BLaER1 (cell line): ENCODE measurements around the gene ZNF594.
"Not testable (repeated sequence)": the region's sequence is repeated elsewhere in the genome, so short reads cannot be mapped to it uniquely, and the experiment has no call there.

ENCODE experiments used
- H3K27ac ChIP-seq: shearing (Covaris generic); formaldehyde crosslinking; 2 replicates; pipeline ENCODE4 v1.8.1; 2022
- H3K27me3 ChIP-seq: shearing (Covaris generic); formaldehyde crosslinking; 2 replicates; pipeline ENCODE4 v1.8.1; 2022
- H3K36me3 ChIP-seq: shearing (Covaris generic); formaldehyde crosslinking; 2 replicates; pipeline ENCODE4 v1.8.1; 2022
- H3K4me1 ChIP-seq: shearing (Covaris generic); formaldehyde crosslinking; 2 replicates; pipeline ENCODE4 v1.8.1; 2022
- H3K4me2 ChIP-seq: shearing (Covaris generic); formaldehyde crosslinking; 2 replicates; pipeline ENCODE4 v1.8.1; 2022
- H3K4me3 ChIP-seq: shearing (Covaris generic); formaldehyde crosslinking; 2 replicates; pipeline ENCODE4 v1.8.1; 2022
- H3K9ac ChIP-seq: shearing (Covaris generic); formaldehyde crosslinking; 2 replicates; pipeline ENCODE4 v1.8.1; 2022
- H3K9me3 ChIP-seq: shearing (Covaris generic); formaldehyde crosslinking; 2 replicates; pipeline ENCODE4 v1.8.1; 2022
- H4K20me1 ChIP-seq: shearing (Covaris generic); formaldehyde crosslinking; 2 replicates; pipeline ENCODE4 v1.8.1; 2022
- Cebpa-rat ChIP-seq: shearing (Covaris generic); IDR thresholded peaks from 2 replicates; pipeline ENCODE4 v1.8.1; 2022

Gene ZNF594

DNA sequence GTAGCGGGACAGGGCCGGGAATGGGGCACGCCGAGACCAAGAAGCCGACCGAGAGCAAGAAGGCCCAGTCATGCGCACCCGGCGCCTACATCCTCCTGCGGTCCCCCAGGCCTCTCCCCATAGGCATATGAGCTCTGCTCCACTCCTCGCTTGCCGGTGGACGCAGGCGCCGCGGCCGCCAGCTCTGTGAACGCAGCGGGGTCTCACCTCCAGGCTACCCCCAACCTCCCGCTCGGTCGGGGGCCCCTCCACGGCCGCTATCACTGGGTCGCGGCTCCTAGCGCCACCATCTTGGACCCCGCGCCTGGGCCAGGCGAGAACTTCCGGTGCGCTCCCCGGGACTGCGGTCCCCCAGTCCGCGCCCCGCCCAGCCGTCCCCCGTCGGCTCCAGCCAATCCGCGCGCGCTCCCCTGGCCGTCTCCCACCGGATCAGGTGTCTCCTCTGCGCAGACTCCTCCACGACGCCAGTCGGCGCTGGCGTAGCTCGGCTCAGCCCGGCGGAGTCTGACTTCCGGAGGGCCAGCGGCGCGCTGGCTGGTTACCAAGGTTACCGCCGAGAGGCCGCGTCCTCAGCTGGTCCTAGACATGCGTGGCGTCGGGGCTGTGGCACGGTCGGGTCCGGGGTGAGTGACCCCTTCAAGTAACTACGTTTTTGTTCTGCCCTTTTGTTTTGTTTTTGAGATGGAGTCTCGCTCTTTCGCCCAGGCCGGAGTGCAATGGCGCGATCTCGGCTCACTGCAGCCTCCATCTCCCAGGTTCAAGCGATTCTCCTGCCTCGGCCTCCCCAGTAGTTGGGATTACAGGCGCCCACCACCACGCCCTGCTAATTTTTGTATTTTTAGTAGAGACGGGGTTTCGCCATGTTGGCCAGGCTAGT is at the start of gene ZNF594:
ZNF594 (minus strand) TSS at position 328 of the 877 bp plus-strand sequence. CDS start 7,612 bp downstream, outside the sequence.
- H3K27me3 ChIP-seq: peaks cover 8% of the 10 kb centered on the region; the same call in 1 of the 2 replicates
- TF ChIP-seq Cebpa-rat: no peak
- peaks cover 35% of the 10 kb centered on the region for H3K36me3 ChIP-seq
- H3K27ac ChIP-seq: peak within 1 kb of the TSS; percentile 90
- H3K9me3 ChIP-seq: peaks cover 51% of the 10 kb centered on the region
- H3K4me2 ChIP-seq: peak within 1 kb of the TSS; percentile 86
- peak within 1 kb of the TSS; percentile 85 for H3K9ac ChIP-seq
- no peaks in the 10 kb centered on the region for H4K20me1 ChIP-seq
- H3K4me1 ChIP-seq: peaks cover 18% of the 10 kb centered on the region
- H3K4me3 ChIP-seq: peak within 1 kb of the TSS; percentile 85

DNA sequence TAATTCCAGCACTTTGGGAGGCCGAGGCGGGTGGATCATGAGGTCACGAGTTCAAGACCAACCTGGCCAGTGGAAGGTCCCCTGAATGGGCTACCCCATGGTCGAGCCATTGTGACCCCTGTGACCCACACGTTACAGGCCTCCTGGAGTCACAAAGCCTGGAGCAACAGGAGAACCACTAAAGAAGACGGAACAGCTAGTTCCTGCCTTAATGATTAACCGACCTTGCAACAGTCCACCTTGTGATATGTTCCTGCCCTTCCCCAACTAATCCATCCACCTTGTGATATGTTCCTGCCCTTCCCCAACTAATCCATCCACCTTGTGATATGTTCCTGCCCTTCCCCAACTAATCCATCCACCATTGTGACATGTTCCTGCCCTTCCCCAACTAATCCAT is 48.1 kb upstream of the ZNF594 start:
- peaks cover 51% of the 10 kb centered on the region for H3K4me1 ChIP-seq
- H3K4me3 ChIP-seq, H4K20me1 ChIP-seq: not testable (repeated sequence)

DNA sequence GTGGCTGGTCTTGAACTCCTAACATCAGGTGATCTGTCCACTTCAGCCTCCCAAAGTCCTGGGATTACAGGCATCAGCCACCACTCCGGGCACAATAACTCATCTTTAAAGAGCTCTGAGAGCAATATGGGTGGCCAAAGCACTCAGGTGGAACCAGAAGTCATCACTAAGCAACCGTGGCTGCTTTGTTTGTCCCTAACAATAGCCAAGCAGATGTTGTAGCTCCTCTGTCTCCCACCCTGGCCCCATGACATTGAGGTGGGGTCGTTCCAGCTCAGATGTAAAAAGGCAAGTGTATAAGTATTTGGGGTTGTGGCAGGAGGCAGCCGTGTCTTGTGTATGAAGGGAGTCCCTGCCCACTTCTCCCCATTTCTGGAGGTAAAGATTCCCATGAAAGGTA is 46.7 kb upstream of the ZNF594 start:
- H4K20me1 ChIP-seq: no peaks in the 10 kb centered on the region
- no peaks in the 10 kb centered on the region for H3K27me3 ChIP-seq
- H3K9me3 ChIP-seq: no peaks in the 10 kb centered on the region
- H3K4me1 ChIP-seq: peaks cover 52% of the 10 kb centered on the region
- peak overlapping the region; percentile 1; the same call in 1 of the 2 replicates for H3K4me2 ChIP-seq
- H3K36me3 ChIP-seq: no peaks in the 10 kb centered on the region
- no peak overlapping the region for H3K4me3 ChIP-seq
- no peak for TF ChIP-seq Cebpa-rat
- no peak overlapping the region for H3K27ac ChIP-seq
- no peak overlapping the region for H3K9ac ChIP-seq

More for the DNA sequence above, 48.1 kb upstream of the ZNF594 start:
- H3K27ac ChIP-seq, H3K9ac ChIP-seq, H3K27me3 ChIP-seq, H3K36me3 ChIP-seq, H3K4me2 ChIP-seq, H3K9me3 ChIP-seq: not testable (repeated sequence)

DNA sequence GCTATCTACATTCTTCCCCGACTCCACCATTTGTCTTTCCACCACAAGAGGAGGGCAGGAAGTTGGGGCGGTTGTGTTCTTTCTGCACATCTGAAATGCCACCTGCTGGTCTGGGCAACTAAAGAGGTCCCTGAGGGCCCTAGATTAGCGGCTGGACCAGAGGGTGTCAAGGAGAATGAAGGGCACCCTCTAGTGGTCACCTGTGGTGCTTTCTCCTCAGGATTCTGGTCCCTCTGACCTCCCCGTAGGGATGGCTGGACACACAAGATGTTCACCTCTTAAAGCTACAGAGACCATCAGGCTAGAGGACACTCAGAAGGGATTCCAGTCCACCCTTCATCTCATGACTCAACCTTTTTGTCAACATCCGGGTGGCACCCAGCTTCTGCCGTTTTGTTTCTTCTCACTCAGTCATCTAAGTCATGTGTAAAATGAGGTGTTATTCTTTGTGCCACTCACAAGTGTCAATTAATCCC is 45.9 kb upstream of the ZNF594 start:
- Histone ChIP-seq H4K20me1 (no peaks in the 10 kb centered on the region), H3K27ac (peak overlapping the region; percentile 31; the same call in 1 of the 2 replicates), H3K27me3 (no peaks in the 10 kb centered on the region), H3K4me1 (peaks cover 47% of the 10 kb centered on the region), H3K9me3 (no peaks in the 10 kb centered on the region), H3K36me3 (no peaks in the 10 kb centered on the region), H3K4me2 (peak overlapping the region; percentile 41), H3K4me3 (no peak overlapping the region), H3K9ac (no peak overlapping the region)
- no peak for TF ChIP-seq Cebpa-rat

DNA sequence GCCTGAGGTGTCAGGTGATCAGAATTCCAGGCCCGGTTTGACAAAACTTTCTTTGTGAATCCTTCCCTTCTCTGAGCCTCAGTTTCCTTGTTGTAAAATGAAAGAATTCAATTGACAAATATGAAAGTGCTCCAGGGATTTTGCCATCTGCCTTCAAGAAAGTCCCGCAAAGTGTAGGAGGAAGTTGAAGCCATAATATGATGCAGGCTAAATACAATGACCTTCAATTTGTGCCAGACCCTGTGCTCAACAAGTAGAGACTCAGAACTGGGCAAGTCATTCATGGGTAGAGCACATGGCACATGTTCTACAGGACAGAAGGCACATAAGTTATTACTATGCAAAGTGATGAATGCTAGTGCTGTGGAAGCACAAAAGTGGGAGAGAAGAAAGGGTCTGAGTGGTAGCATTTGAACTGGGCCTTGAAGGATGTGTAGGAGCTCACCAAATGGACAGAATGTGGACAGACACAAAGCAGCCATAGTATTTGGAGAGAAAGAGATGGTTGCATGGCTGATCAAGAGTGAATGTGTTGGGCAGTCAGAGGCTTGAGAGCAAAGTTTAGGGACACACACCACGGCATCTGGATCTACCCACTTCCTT is 45.4 kb upstream of the ZNF594 start:
- H3K27me3 ChIP-seq: no peaks in the 10 kb centered on the region
- peaks cover 47% of the 10 kb centered on the region for H3K4me1 ChIP-seq
- peak overlapping the region; percentile 31; the same call in 1 of the 2 replicates for H3K27ac ChIP-seq
- no peak overlapping the region for H3K4me3 ChIP-seq
- TF ChIP-seq Cebpa-rat: no peak
- H3K9me3 ChIP-seq: no peaks in the 10 kb centered on the region
- no peaks in the 10 kb centered on the region for H3K36me3 ChIP-seq
- no peak overlapping the region for H3K9ac ChIP-seq
- H3K4me2 ChIP-seq: peak overlapping the region; percentile 41
- no peaks in the 10 kb centered on the region for H4K20me1 ChIP-seq

DNA sequence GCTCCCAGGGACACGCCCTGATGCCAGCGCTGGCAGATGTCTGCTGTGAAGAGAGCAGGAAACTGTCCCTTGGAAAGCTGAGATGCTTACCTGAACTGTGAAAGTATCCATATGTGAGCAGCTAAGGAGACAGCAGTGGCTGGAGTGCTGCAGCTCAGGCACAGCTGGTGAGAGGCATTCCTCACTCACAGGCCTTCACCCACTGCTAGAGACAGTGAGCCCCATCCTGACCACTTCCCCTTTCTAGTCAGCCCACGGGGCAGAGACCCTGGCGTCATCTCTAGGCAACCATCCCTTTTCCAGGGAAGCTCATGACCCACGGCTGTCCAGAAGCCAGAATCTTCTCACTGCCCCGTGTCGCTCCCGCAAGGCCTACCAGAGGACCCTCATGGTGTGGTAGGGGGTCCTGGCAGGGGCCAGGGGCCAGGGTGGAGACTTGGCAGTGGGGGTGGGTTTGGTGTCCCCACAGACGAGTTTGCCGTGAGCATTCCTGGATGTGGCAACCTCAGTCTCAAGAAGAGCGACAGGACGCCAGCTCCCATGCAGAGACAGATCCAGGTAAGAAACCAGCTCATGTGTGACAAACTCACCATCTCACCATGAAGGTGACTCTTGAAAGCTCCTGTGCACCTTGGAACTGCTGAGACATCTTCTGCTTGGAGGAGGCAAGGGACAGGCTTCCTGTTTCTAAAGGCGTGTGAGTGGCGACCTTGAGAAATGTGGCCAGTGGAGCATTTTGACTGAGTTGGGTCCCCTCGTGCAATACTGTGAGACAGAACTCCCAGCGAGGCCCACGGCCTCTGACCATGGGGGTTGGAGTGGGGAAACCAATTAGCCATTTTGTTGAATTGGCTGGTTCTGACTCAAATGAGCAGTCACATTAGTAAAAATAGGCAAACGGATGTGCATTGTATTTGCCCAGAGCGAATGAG is 43.2 kb upstream of the ZNF594 start, which contains the start of gene SCIMP:
SCIMP (minus strand) TSS at position 216 of the 932 bp plus-strand sequence; CDS start at position 111, 105 bp downstream.
- H3K36me3 ChIP-seq: no peaks in the 10 kb centered on the region
- no peaks in the 10 kb centered on the region for H4K20me1 ChIP-seq
- 0 out of 2 replicates have a peak within 1 kb of the TSS, but pooled peaks have one; percentile 3 for H3K9ac ChIP-seq
- H3K4me3 ChIP-seq: no peak within 1 kb of the TSS
- TF ChIP-seq Cebpa-rat: no peak
- H3K9me3 ChIP-seq: no peaks in the 10 kb centered on the region
- H3K4me2 ChIP-seq: peak within 1 kb of the TSS; percentile 42
- H3K27ac ChIP-seq: peak within 1 kb of the TSS; percentile 46; the same call in 1 of the 2 replicates
- H3K27me3 ChIP-seq: no peaks in the 10 kb centered on the region
- H3K4me1 ChIP-seq: peaks cover 43% of the 10 kb centered on the region

DNA sequence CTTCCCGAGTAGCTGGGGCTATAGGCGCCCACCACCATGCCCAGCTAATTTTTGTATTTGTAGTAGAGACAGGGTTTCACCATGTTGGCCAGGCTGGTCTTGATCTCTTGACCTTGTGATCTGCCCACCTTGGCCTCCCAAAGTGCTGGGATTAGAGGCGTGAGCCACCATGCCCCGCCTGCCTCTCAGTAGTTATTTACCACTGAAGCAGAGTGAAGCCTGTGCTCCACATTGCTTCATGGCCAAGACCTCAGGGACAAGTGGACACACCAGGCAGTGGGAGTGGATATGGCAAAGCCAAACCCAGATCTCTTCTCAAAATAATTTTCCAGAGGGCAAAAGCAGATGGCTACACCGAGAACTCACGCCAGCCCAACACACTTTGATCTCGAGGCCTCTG is 41.8 kb upstream of the ZNF594 start:
- H3K4me1 ChIP-seq: peaks cover 40% of the 10 kb centered on the region
- not testable (repeated sequence) for H3K4me3 ChIP-seq, H3K36me3 ChIP-seq, H3K27me3 ChIP-seq, H3K9me3 ChIP-seq, H3K9ac ChIP-seq, H3K27ac ChIP-seq, H4K20me1 ChIP-seq, H3K4me2 ChIP-seq

DNA sequence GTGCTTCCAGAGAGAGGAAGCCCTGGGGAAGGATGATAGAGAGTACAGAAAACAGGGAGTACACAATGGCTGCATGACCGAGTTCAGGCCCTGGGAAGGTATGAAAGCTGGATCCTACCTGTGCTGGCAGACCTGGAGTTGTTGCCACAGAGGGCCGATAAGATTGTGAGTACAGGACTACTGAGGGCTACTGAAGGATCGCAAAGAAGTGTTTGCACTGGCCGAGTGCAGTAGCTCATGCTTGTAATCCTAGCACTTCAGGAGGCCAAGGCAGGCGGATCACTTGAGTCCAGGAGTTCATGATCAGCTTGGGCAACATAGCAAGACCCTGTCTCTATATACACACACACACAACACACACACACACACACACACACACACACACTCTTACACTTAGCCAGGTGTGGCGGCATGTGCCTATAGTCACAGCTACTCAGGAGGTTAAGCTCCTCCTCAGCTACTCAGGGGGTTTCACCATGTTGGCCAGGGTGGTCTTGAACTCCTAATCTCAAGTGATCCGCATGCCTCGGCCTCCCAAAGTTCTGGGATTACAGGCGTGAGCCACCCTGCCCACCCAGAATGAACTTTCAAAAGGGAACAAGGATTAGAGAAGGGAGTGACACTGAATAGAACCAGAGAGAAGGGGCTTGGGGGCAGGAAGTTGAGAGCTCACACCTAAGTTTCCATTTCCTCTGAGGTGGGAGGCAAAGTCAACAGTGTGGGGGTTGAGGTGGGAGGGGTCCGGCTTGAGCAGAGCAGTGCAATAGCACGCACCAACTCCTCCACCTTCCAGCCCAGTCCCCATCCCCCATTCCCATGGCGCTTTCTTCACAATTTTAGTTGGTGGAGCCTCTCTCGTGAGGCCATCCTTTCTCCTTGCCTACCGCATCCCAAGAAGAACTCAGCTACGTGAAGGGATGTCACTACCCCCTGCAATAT is 35.5 kb upstream of the ZNF594 start:
- no peak overlapping the region for H3K9ac ChIP-seq
- no peak overlapping the region for H3K4me3 ChIP-seq
- H3K36me3 ChIP-seq: no peaks in the 10 kb centered on the region; the same call in 1 of the 2 replicates
- H3K4me1 ChIP-seq: peaks cover 21% of the 10 kb centered on the region
- H3K4me2 ChIP-seq: peak overlapping the region; percentile 28; the same call in 1 of the 2 replicates
- H3K27me3 ChIP-seq: no peaks in the 10 kb centered on the region
- H3K9me3 ChIP-seq: no peaks in the 10 kb centered on the region
- H3K27ac ChIP-seq: no peak overlapping the region
- TF ChIP-seq Cebpa-rat: no peak
- H4K20me1 ChIP-seq: no peaks in the 10 kb centered on the region
